A549 (cell line): Measurements from ENCODE around the gene GLS. TPM values are rescaled to one million over a fixed set of nuclear protein-coding genes. Genes with fewer than 3 reads are reported as not detected.

Experiments used
- ATAC-seq, 2 experiments: fragments of 200-7000 bp in 1 of 2; fragments of >200 bp in 1 of 2; cut with Nextera tagmentation in 1 of 2; cut with Tn5 transposase in 1 of 2; 3 replicates each; pipeline versions ENCODE4 v1.8.0 to v1.9.1; 2018 to 2020; ENCODE audit warnings: mild to moderate bottlenecking in 1 of 2, moderate library complexity in 1 of 2
- CTCF ChIA-PET: fragments of 300-600 bp; sonication (Branson Sonifier 250); formaldehyde crosslinking; extraction: SDS; loops from one replicate; lab custom pipeline; 2021; ENCODE audit warnings: antibody characterized with exemption, inconsistent platforms; lab: Yijun Ruan, JAX
- POLR2A ChIA-PET: fragments of 350-600 bp; formaldehyde crosslinking; extraction: SDS; loops from one replicate; lab custom pipeline; 2021; ENCODE audit warnings: antibody characterized with exemption, inconsistent platforms; lab: Yijun Ruan, JAX
- DNase-seq, 2 experiments: peaks; one replicate each; pipeline versions ENCODE4 v3.0.0 to v3.0.0-alpha.2; 2011 to 2016; ENCODE audit warnings: low read depth in 1 of 2, low spot score in 1 of 2
- FAIRE-seq: peaks from 2 replicates; lab custom pipeline; 2011; peaks lifted over from hg19 to GRCh38; lab: Jason Lieb, UNC
- H3K27ac ChIP-seq, 2 experiments: fragments of >200 bp; sonication (Bioruptor Twin); formaldehyde crosslinking; 3 replicates each; pipeline ENCODE4 v1.5.1; 2016 to 2017
- H3K4me1 ChIP-seq: fragments of >200 bp; sonication (Bioruptor Twin); formaldehyde crosslinking; 3 replicates; pipeline ENCODE4 v1.6.1; 2016
- H3K4me2 ChIP-seq: fragments of >200 bp; sonication (Bioruptor Twin); formaldehyde crosslinking; 3 replicates; pipeline ENCODE4 v1.6.1; 2016
- H3K4me3 ChIP-seq: fragments of >200 bp; sonication (Bioruptor Twin); formaldehyde crosslinking; 3 replicates; pipeline ENCODE4 v1.5.1; 2016
- H3K9me3 ChIP-seq: fragments of >200 bp; sonication (Bioruptor Twin); formaldehyde crosslinking; 3 replicates; pipeline ENCODE4 v1.6.1; 2016
- CBX2 ChIP-seq: fragments of 200-600 bp; sonication (generic); IDR thresholded peaks from 2 replicates; pipeline ENCODE4 v1.6.1; 2016; ENCODE audit warnings: low read depth, mild to moderate bottlenecking, borderline replicate concordance
- FOSL2 ChIP-seq, 2 experiments: fragments of 450-650 bp in 1 of 2; fragments of >200 bp in 1 of 2; sonication (Bioruptor Twin) in 1 of 2; formaldehyde crosslinking; IDR thresholded peaks; 2 replicates each; pipeline versions ENCODE4 v1.5.0 to v1.6.1; 2016 to 2020; ENCODE audit warnings: mild to moderate bottlenecking in 1 of 2, moderate library complexity in 1 of 2
- GATA3 ChIP-seq: IDR thresholded peaks from 2 replicates; pipeline ENCODE4 v1.6.1; 2012; ENCODE audit warnings: borderline replicate concordance
- HEYL ChIP-seq: fragments of 250-450 bp; sonication (Bioruptor Pico); IDR thresholded peaks from 2 replicates; pipeline ENCODE4 v1.8.0; 2021; ENCODE audit warnings: mild to moderate bottlenecking, moderate library complexity
- HOXB13 ChIP-seq: fragments of 250-450 bp; sonication (Bioruptor Pico); IDR thresholded peaks from 2 replicates; pipeline ENCODE4 v1.5.0; 2020; ENCODE audit warnings: low read depth, mild to moderate bottlenecking, moderate library complexity
- JUN ChIP-seq, 2 experiments: fragments of >200 bp; sonication (Bioruptor Twin); formaldehyde crosslinking; IDR thresholded peaks; 2 replicates in 1 of 2; 3 replicates in 1 of 2; pipeline ENCODE4 v1.6.1; 2016 to 2017
- JUNB ChIP-seq: fragments of >200 bp; sonication (Bioruptor Twin); formaldehyde crosslinking; IDR thresholded peaks from 2 replicates; pipeline ENCODE4 v1.6.1; 2016
- KDM5A ChIP-seq: fragments of 200-600 bp; sonication (generic); IDR thresholded peaks from 2 replicates; pipeline ENCODE4 v1.6.1; 2016; ENCODE audit warnings: antibody characterized with exemption, mild to moderate bottlenecking
- MAFK ChIP-seq: fragments of 450-650 bp; IDR thresholded peaks from 2 replicates; pipeline ENCODE4 v1.6.1; 2014; ENCODE audit not compliant: partially characterized antibody
- POLR2A ChIP-seq: IDR thresholded peaks from 2 replicates; pipeline ENCODE4 v1.6.1; 2012; ENCODE audit warnings: mild to moderate bottlenecking, low read length
- RAD21 ChIP-seq, 2 experiments: fragments of >200 bp in 1 of 2; sonication (Bioruptor Twin) in 1 of 2; formaldehyde crosslinking in 1 of 2; IDR thresholded peaks in 1 of 2; conservative IDR thresholded peaks in 1 of 2; 2 replicates in 1 of 2; 3 replicates in 1 of 2; pipeline ENCODE4 v1.6.1; 2012 to 2018; ENCODE audit warnings: inconsistent platforms in 1 of 2
- RARB ChIP-seq: fragments of 250-450 bp; sonication (Bioruptor Pico); IDR thresholded peaks from 2 replicates; pipeline ENCODE4 v1.8.0; 2021; ENCODE audit warnings: mild to moderate bottlenecking, moderate library complexity
- RNF2 ChIP-seq: fragments of 200-600 bp; sonication (generic); IDR thresholded peaks from 2 replicates; pipeline ENCODE4 v1.6.1; 2016; ENCODE audit warnings: low read depth, mild to moderate bottlenecking, antibody characterized with exemption, moderate library complexity, borderline replicate concordance
- SMC3 ChIP-seq: fragments of >200 bp; sonication (Bioruptor Twin); formaldehyde crosslinking; IDR thresholded peaks from 3 replicates; pipeline ENCODE4 v1.6.1; 2018; ENCODE audit warnings: inconsistent platforms
- TP53 ChIP-seq: fragments of 250-450 bp; sonication (Bioruptor Pico); IDR thresholded peaks from 2 replicates; pipeline ENCODE4 v1.5.0; 2021; ENCODE audit warnings: mild to moderate bottlenecking, moderate library complexity
- WGBS: methylation state at CpG from one replicate; pipeline ENCODE4 v1.1.6; 2017; ENCODE audit errors: missing lambda C conversion rate; 5-methylcytosine and 5-hydroxymethylcytosine counted together
- polyA plus RNA-seq, 4 experiments: library from polyadenylated mRNA; depleted of rRNA in 3 of 4; stranded (reverse); fragments of >200 nt; fragmentation: RNase III in 1 of 4; extraction: RNeasy Plus Mini Kit Qiagen cat#74134 plus additional on column Dnase treatment in 1 of 4; gene quantifications; 2 replicates in 3 of 4; 3 replicates in 1 of 4; pipeline ENCODE4 v1.2.3, GENCODE V29; 2011 to 2017
- TF ChIP-seq, protein P1 (sequence below): fragments of >200 bp; sonication (Bioruptor Twin); formaldehyde crosslinking; IDR thresholded peaks from 2 replicates; pipeline ENCODE4 v1.6.1; 2016
- TF ChIP-seq, protein P2 (sequence below): fragments of 150-350 bp; IDR thresholded peaks from 2 replicates; pipeline ENCODE4 v1.6.1; 2014; ENCODE audit warnings: low read depth, mild to moderate bottlenecking, low read length
- TF ChIP-seq, protein P3 (sequence below): fragments of >200 bp; sonication (Bioruptor Twin); formaldehyde crosslinking; IDR thresholded peaks from 3 replicates; pipeline ENCODE4 v1.6.1; 2016
- TF ChIP-seq, protein P4 (sequence below): fragments of 450-650 bp; IDR thresholded peaks from 2 replicates; pipeline ENCODE4 v1.6.1; 2014; ENCODE audit warnings: antibody characterized with exemption

GLS gene
- polyA plus RNA-seq, 2 of the 4 experiments (the other 2 are of a cell fraction), result 269 to 321 TPM

DNA sequence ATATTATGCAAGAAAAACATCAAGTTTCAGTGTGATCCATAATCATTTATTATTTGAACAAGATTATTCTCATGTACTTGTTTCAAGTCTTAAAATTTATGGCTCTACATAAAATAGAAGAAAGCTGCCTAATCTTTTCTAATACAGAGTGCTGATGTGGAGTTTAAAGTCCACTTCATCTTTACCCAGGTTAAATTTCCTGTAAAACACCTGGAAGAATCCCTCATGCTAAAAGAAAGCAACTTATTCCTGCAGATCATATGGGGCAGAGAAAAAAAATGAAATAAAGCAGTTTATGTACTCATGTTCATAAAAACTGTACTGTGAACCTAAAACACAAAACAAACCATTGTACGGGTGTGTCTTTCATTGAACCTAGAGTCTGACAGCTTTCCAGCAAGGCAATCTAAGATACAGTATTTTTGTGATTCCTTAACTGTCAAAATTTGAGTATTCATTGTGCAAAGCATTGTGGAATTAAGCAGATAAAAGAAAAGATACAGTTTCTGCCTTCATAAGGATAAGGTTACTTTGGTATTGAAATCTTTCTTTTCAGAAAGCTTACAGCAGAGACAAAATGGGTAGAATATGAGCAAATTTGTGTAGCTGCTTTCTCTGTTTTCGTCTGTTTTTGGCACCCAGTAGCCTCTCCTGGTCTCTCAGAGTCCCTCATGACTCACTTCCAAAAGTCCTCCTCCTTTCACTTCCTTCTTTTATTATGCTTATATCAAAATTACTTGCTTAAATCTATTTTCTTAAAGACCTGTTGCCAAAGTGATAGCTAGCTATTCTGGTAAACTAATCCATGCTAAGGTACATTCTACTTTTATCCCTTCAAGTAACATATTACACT, 26.9 kb upstream of the GLS start (continued):
- TF ChIP-seq, protein P1, sequence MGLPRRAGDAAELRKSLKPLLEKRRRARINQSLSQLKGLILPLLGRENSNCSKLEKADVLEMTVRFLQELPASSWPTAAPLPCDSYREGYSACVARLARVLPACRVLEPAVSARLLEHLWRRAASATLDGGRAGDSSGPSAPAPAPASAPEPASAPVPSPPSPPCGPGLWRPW, result no peak
- TF ChIP-seq GATA3 (no peak), FOSL2 (IDR thresholded peaks at IDR 0.05) (no peak), FOSL2 (CRISPR knock-in tag; IDR thresholded peaks at IDR 0.05) (no peak), JUNB (no peak), HEYL (CRISPR knock-in tag) (no peak), POLR2A (no peak)
- TF ChIP-seq, protein P2, sequence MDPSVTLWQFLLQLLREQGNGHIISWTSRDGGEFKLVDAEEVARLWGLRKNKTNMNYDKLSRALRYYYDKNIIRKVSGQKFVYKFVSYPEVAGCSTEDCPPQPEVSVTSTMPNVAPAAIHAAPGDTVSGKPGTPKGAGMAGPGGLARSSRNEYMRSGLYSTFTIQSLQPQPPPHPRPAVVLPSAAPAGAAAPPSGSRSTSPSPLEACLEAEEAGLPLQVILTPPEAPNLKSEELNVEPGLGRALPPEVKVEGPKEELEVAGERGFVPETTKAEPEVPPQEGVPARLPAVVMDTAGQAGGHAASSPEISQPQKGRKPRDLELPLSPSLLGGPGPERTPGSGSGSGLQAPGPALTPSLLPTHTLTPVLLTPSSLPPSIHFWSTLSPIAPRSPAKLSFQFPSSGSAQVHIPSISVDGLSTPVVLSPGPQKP, result no peak

DNA sequence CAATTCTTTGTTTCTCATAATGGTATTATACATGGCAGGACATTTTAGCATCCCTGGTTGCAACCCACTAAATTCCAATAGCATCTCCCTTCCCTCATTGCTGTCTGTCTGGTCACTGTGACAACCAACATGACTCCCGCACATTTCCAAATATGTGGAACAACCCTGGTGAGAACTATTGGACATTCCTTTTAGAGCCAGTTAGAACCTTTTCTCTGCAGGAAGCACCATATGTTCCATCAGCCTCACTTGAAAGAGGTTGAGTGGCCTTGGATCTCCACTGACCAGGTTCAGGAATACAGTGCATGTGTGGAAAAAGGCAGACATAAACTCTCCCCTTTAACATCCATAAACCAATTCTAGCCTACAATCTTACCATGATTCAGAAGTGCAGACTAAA, 25.9 kb upstream of the GLS start:
- no peak overlapping the region for H3K4me2 ChIP-seq
- ChIA-PET POLR2A (no interaction called here), CTCF (interaction anchor here (0.7 to 1.5 kb wide), 3 partner anchors 19 to 74 kb away, joined by 3 to 5 read pairs (median 4); no protein-coding TSS in a partner anchor)
- peaks cover 59% of the 10 kb centered on the region for H3K4me1 ChIP-seq
- DNase-seq (no peak), FAIRE-seq (no peak), ATAC-seq (no peak)
- H3K9me3 ChIP-seq, result no peaks in the 10 kb centered on the region
- H3K27ac ChIP-seq, result peak overlapping the region in 1 of 2 experiments; percentile 57; a peak in 3 of 6 replicates
- 96% methylated on average over 1 of the region's 1 CpG for WGBS
- TF ChIP-seq, protein P3, sequence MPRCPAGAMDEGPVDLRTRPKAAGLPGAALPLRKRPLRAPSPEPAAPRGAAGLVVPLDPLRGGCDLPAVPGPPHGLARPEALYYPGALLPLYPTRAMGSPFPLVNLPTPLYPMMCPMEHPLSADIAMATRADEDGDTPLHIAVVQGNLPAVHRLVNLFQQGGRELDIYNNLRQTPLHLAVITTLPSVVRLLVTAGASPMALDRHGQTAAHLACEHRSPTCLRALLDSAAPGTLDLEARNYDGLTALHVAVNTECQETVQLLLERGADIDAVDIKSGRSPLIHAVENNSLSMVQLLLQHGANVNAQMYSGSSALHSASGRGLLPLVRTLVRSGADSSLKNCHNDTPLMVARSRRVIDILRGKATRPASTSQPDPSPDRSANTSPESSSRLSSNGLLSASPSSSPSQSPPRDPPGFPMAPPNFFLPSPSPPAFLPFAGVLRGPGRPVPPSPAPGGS, result no peak
- TF ChIP-seq GATA3 (no peak), RNF2 (no peak), MAFK (no peak), JUNB (no peak), CBX2 (no peak)
- no peak overlapping the region for H3K4me3 ChIP-seq

DNA sequence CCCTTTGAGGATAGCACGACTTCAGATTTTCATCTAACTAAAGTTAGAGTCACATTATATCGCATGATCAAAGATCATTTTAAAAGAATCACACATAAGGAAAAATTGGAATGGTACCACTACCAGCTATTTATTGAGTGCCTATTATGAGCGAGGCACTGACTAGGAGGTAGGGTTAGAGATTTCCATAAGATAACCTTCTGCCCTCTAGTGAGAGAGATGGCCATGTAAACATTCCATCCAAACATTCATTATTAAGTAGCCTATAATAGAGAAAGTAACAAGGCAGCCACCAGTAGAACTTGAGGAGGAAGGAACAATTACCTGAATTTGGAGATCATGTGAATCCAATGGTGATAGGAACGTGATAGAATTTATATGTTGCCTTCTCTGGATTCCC, 25.4 kb upstream of the GLS start:
- peak overlapping the region; percentile 12 to 57; a peak in 3 of 6 replicates for H3K27ac ChIP-seq
- WGBS, result 61% methylated on average over 4 of the region's 4 CpGs
- no peak for ATAC-seq
- H3K4me2 ChIP-seq, result peak overlapping the region; percentile 23; the same call in 1 of the 3 replicates
- H3K4me1 ChIP-seq, result peaks cover 60% of the 10 kb centered on the region
- CTCF ChIA-PET, result interaction anchor here (0.7 to 0.8 kb wide), 2 partner anchors 19 to 20 kb away, joined by 3 to 4 read pairs; no protein-coding TSS in a partner anchor
- no peak overlapping the region for H3K4me3 ChIP-seq
- POLR2A ChIA-PET, result no interaction called here
- TF ChIP-seq HOXB13, result no peak
- no peak for TF ChIP-seq RARB
- 0 out of 5 replicates have a peak, but pooled peaks of 1 of the 2 experiments have one; percentile 16 for TF ChIP-seq RAD21 (conservative IDR thresholded peaks at IDR 0.05 in 1 of 2, IDR thresholded peaks at IDR 0.05 in 1 of 2)
- peak; percentile 18; the same call in 1 of the 3 replicates for TF ChIP-seq SMC3
- TF ChIP-seq GATA3, result peak; percentile 43
- TF ChIP-seq JUN (IDR thresholded peaks at IDR 0.05), result no peak
- TF ChIP-seq, protein P4, sequence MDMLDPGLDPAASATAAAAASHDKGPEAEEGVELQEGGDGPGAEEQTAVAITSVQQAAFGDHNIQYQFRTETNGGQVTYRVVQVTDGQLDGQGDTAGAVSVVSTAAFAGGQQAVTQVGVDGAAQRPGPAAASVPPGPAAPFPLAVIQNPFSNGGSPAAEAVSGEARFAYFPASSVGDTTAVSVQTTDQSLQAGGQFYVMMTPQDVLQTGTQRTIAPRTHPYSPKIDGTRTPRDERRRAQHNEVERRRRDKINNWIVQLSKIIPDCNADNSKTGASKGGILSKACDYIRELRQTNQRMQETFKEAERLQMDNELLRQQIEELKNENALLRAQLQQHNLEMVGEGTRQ, result no peak
- no peak for TF ChIP-seq TP53 (CRISPR knock-in tag)
- TF ChIP-seq KDM5A, result no peak
- H3K9me3 ChIP-seq, result no peaks in the 10 kb centered on the region
- FAIRE-seq, result no peak
- no peak for DNase-seq
